Measurements from ENCODE around the gene ROCK2. TPM values are rescaled to one million over a fixed set of nuclear protein-coding genes. Genes with fewer than 3 reads are reported as not detected.

ROCK2 gene
- total and polyA plus RNA-seq, 2 of the 13 experiments (the other 11 are each of a cell fraction or from before 2014, with no cell fraction given), result 38.1 to 119 TPM

DNA sequence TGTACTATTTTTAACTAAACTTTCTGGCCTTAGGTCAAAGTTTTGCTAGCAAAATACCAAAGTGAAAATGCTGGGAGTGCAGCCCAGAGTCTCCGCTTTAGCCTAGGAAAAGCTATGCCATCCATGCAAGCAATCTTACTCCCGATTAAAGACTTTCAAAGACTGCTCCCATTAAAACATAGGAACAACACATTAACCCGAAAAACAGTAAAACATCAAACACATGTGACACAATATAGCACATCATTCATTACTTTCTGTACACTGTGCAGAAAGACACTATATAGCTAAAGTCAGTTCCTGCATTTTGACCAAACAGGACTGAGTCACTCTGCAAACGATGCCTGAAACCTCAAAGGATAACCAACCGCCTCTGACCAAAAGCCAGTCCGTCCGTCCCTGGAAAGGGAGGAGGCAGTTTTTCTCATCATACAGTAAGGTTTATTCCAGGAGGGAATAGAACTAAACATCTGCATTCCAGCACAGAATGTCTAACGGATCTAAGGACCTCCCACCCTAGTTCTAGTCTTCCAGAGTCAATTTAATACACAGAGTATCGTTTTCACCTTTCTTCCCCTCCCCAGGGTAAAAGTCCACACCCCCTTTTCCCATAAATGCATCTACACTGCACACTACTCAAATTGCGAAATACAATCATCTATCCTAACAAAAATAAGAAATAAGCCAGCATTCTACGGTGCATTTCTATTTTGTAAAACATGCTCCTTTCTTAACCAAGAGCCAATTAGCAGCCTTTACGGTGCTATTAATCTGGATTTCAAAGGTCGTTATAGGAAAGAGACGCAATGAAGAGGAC lies 1.7 kb downstream of the ROCK2 start (continued):
- TF ChIP-seq PRDM10 (CRISPR knock-in tag; IDR thresholded peaks at IDR 0.05; ENCODE audit: low read depth) (peak; percentile 65; the same call in 1 of the 2 replicates), ZNF614 (CRISPR knock-in tag; IDR thresholded peaks at IDR 0.05; ENCODE audit: borderline replicate concordance) (0 out of 2 replicates have a peak, but pooled peaks have one; percentile 39), TARDBP (CRISPR knock-in tag; IDR thresholded peaks at IDR 0.05) (peak; percentile 13; the same call in 1 of the 2 replicates), CREB1 (IDR thresholded peaks at IDR 0.05) (peak; percentile 46; the same call in 1 of the 2 replicates), CREB1 (CRISPR knock-in tag; IDR thresholded peaks at IDR 0.05) (peak; percentile 79), NR2F1 (CRISPR knock-in tag; IDR thresholded peaks at IDR 0.05) (peak in 1 of 2 experiments; percentile 10; a peak in 1 of 4 replicates), ZFY (CRISPR knock-in tag; IDR thresholded peaks at IDR 0.05) (no peak), MLX (CRISPR knock-in tag; IDR thresholded peaks at IDR 0.05) (0 out of 2 replicates have a peak, but pooled peaks have one; percentile 15), NFRKB (IDR thresholded peaks at IDR 0.05) (no peak), DRAP1 (CRISPR knock-in tag; IDR thresholded peaks at IDR 0.05) (peak; percentile 83), ATF2 (CRISPR knock-in tag; IDR thresholded peaks at IDR 0.05) (peak; percentile 61; the same call in 1 of the 2 replicates), ZNF589 (CRISPR knock-in tag; conservative IDR thresholded peaks at IDR 0.05) (peak; percentile 66; the same call in 1 of the 2 replicates), NR2F2 (IDR thresholded peaks at IDR 0.05; ENCODE audit: borderline replicate concordance, low read depth) (peak; percentile 56; the same call in 1 of the 2 replicates), KDM6A (CRISPR knock-in tag; IDR thresholded peaks at IDR 0.05; ENCODE audit: low read depth) (0 out of 2 replicates have a peak, but pooled peaks have one; percentile 27), ZC3H13 (CRISPR knock-in tag; IDR thresholded peaks at IDR 0.05) (peak; percentile 66; the same call in 1 of the 2 replicates), HIVEP1 (CRISPR knock-in tag; IDR thresholded peaks at IDR 0.05) (no peak), MTF1 (CRISPR knock-in tag; IDR thresholded peaks at IDR 0.05) (no peak), MXD4 (CRISPR knock-in tag; IDR thresholded peaks at IDR 0.05) (peak; percentile 71; the same call in 1 of the 2 replicates), ZNF788 (CRISPR knock-in tag; IDR thresholded peaks at IDR 0.05; ENCODE audit: borderline replicate concordance) (no peak), ZNF143 (CRISPR knock-in tag; IDR thresholded peaks at IDR 0.05) (no peak), ZNF44 (CRISPR knock-in tag; IDR thresholded peaks at IDR 0.05) (no peak), ZNF747 (CRISPR knock-in tag; IDR thresholded peaks at IDR 0.05; ENCODE audit: borderline replicate concordance) (0 out of 2 replicates have a peak, but pooled peaks have one; percentile 31), HHEX (CRISPR knock-in tag; IDR thresholded peaks at IDR 0.05) (no peak), MLLT10 (CRISPR knock-in tag; IDR thresholded peaks at IDR 0.05) (0 out of 2 replicates have a peak, but pooled peaks have one; percentile 24), CEBPB (IDR thresholded peaks at IDR 0.05; ENCODE audit: borderline replicate concordance, low read depth, low read length) (peak; percentile 88)

All from HepG2 (cell line).